Activated naive CD4-positive, alpha-beta T cell treated with anti-CD3 and anti-CD28 coated beads, Interleukin-2, amount 50 U/mL, for 72 hours (primary cell): ENCODE measurements around the gene MIEN1. TPM values are rescaled to one million over a fixed set of nuclear protein-coding genes. Genes with fewer than 3 reads are reported as not detected.
"Not testable (repeated sequence)": the region's sequence is repeated elsewhere in the genome, so short reads cannot be mapped to it uniquely, and the experiment has no call there.

ENCODE experiments used
- ATAC-seq, 2 donors: fragments of 150-1000 bp; cut with Tn5 transposase; 2 replicates each; pipeline ENCODE4 v1.10.0; 2021; ENCODE audit warnings: mild to moderate bottlenecking in 2 of 2, moderate library complexity in 2 of 2
- DNase-seq, 2 donors: peaks; one replicate each; pipeline ENCODE4 v3.0.0; 2021 to 2022; ENCODE audit warnings: low spot score in 2 of 2
- H3K27ac Mint-ChIP-seq, 2 donors: one replicate each; pipeline ENCODE4 v1.8.0; 2022; ENCODE audit warnings: mild to moderate bottlenecking in 2 of 2, mixed read lengths in 2 of 2
- H3K36me3 Mint-ChIP-seq, 2 donors: one replicate each; pipeline ENCODE4 v1.8.0; 2022; ENCODE audit warnings: mixed read lengths in 2 of 2
- H3K9me3 Mint-ChIP-seq, 2 donors: one replicate each; pipeline ENCODE4 v1.8.0; 2022; ENCODE audit warnings: mixed read lengths in 2 of 2
- total RNA-seq, 2 donors: library from RNA; stranded (reverse); gene quantifications; one replicate each; pipeline ENCODE4 v1.2.3, GENCODE V29; 2022

MIEN1 gene
- total RNA-seq, 2 donors from 2014 or later, result 32.2 to 41.1 TPM

GRCh38 chr17:39757931-39758873, 27.9 kb upstream of the MIEN1 start:
- peak overlapping the region; percentile 76 to 85 for H3K27ac Mint-ChIP-seq
- ATAC-seq (peak; percentile 41 to 50), DNase-seq (peak; percentile 48 to 82)
- H3K9me3 Mint-ChIP-seq, result no peaks in the 10 kb centered on the region
- peaks cover 4 to 21% of the 10 kb centered on the region in 2 donors for H3K36me3 Mint-ChIP-seq

GRCh38 chr17:39757176-39757662, 26.9 kb upstream of the MIEN1 start:
- no peak for DNase-seq
- H3K36me3 Mint-ChIP-seq, result peaks cover 4 to 13% of the 10 kb centered on the region in 2 donors

GRCh38 chr17:39756380-39757079, 26.2 kb upstream of the MIEN1 start:
- peak overlapping the region; percentile 85 to 91 for H3K27ac Mint-ChIP-seq
- no peak for DNase-seq
- ATAC-seq, result no peak

More at GRCh38 chr17:39757176-39757662, 26.9 kb upstream of the MIEN1 start:
- Mint-ChIP-seq H3K27ac (peak overlapping the region; percentile 76 to 85), H3K9me3 (no peaks in the 10 kb centered on the region)
- no peak for ATAC-seq

GRCh38 chr17:39755554-39756379, 25.4 kb upstream of the MIEN1 start:
- H3K36me3 Mint-ChIP-seq, result peaks cover 2 to 4% of the 10 kb centered on the region in 2 donors
- DNase-seq, result peak in 1 of 2 donors; percentile 65
- peak overlapping the region; percentile 85 to 91 for H3K27ac Mint-ChIP-seq
- H3K9me3 Mint-ChIP-seq, result no peaks in the 10 kb centered on the region
- ATAC-seq, result peak in 1 of 2 donors; percentile 2

More at GRCh38 chr17:39756380-39757079, 26.2 kb upstream of the MIEN1 start:
- H3K9me3 Mint-ChIP-seq, result no peaks in the 10 kb centered on the region
- peaks cover 4 to 7% of the 10 kb centered on the region in 2 donors for H3K36me3 Mint-ChIP-seq

GRCh38 chr17:39754958-39755553, 24.7 kb upstream of the MIEN1 start:
- no peak for ATAC-seq
- Mint-ChIP-seq H3K9me3 (no peaks in the 10 kb centered on the region), H3K36me3 (peaks cover 0 to 4% of the 10 kb centered on the region in 2 donors), H3K27ac (peak overlapping the region; percentile 23 to 85)
- DNase-seq, result no peak

GRCh38 chr17:39754161-39754957, 24.0 kb upstream of the MIEN1 start:
- peak; percentile 98 to 99 for DNase-seq
- ATAC-seq, result peak; percentile 80 to 86
- no peaks in the 10 kb centered on the region for H3K9me3 Mint-ChIP-seq
- H3K36me3 Mint-ChIP-seq, result peaks cover 0 to 4% of the 10 kb centered on the region in 2 donors
- peak overlapping the region; percentile 23 to 85 for H3K27ac Mint-ChIP-seq

- DNase-seq, result peak in 1 of 2 donors; percentile 57
- peak; percentile 15 to 22 for ATAC-seq
- H3K9me3 Mint-ChIP-seq, result no peaks in the 10 kb centered on the region
- H3K36me3 Mint-ChIP-seq, result peaks cover 0 to 4% of the 10 kb centered on the region in 2 donors
- H3K27ac Mint-ChIP-seq, result peak overlapping the region; percentile 85 to 98
These were observed 23.3 kb upstream of the MIEN1 start for GRCh38 chr17:39753514-39754160.

- peak in 1 of 2 donors; percentile 9 for DNase-seq
- Mint-ChIP-seq H3K27ac (peak overlapping the region; percentile 75 to 85), H3K9me3 (no peaks in the 10 kb centered on the region), H3K36me3 (peaks cover 0 to 4% of the 10 kb centered on the region in 2 donors)
- ATAC-seq, result no peak
These were observed 22.0 kb upstream of the MIEN1 start for GRCh38 chr17:39752241-39752881.

GRCh38 chr17:39751637-39752036, 21.3 kb upstream of the MIEN1 start:
- H3K27ac Mint-ChIP-seq, result no peak overlapping the region

GRCh38 chr17:39751016-39751543, 20.7 kb upstream of the MIEN1 start:
- Mint-ChIP-seq H3K36me3 (peaks cover 0 to 4% of the 10 kb centered on the region in 2 donors), H3K9me3 (no peaks in the 10 kb centered on the region), H3K27ac (peak overlapping the region in 1 of 2 donors; percentile 27)
- DNase-seq (no peak), ATAC-seq (no peak)

More at GRCh38 chr17:39751637-39752036, 21.3 kb upstream of the MIEN1 start:
- ATAC-seq (no peak), DNase-seq (no peak)
- no peaks in the 10 kb centered on the region for H3K9me3 Mint-ChIP-seq
- H3K36me3 Mint-ChIP-seq, result peaks cover 0 to 4% of the 10 kb centered on the region in 2 donors

- Mint-ChIP-seq H3K9me3 (no peaks in the 10 kb centered on the region), H3K27ac (peak overlapping the region in 1 of 2 donors; percentile 27), H3K36me3 (peaks cover 0 to 4% of the 10 kb centered on the region in 2 donors)
- DNase-seq (no peak), ATAC-seq (no peak)
These were observed 20.0 kb upstream of the MIEN1 start for GRCh38 chr17:39750131-39751015.

GRCh38 chr17:39748444-39749034, 18.2 kb upstream of the MIEN1 start:
- not testable (repeated sequence) for H3K36me3 Mint-ChIP-seq, ATAC-seq, H3K27ac Mint-ChIP-seq

GRCh38 chr17:39747745-39748144, 17.4 kb upstream of the MIEN1 start:
- DNase-seq (no peak), ATAC-seq (no peak)
- Mint-ChIP-seq H3K9me3 (no peaks in the 10 kb centered on the region), H3K36me3 (no peaks in the 10 kb centered on the region), H3K27ac (no peak overlapping the region)

More at GRCh38 chr17:39748444-39749034, 18.2 kb upstream of the MIEN1 start:
- not testable (repeated sequence) for DNase-seq, H3K9me3 Mint-ChIP-seq
